ENCODE measurements around the gene MESD.

Gene MESD

GRCh38 chr15:81006124-81006523 lies 16.5 kb upstream of the MESD start:
- Histone ChIP-seq H3K9me3 (ENCODE audit: insufficient read depth, low read length) (no peaks in the 10 kb centered on the region), H3K4me3 (ENCODE audit: insufficient read length, low read depth) (no peak overlapping the region), H3K27me3 (ENCODE audit: insufficient read depth, insufficient read length) (no peaks in the 10 kb centered on the region), H3K9ac (ENCODE audit: insufficient read length, low read depth) (no peak overlapping the region), H3K36me3 (ENCODE audit: insufficient read depth, insufficient read length, low read length) (peaks cover 26% of the 10 kb centered on the region), H3K4me1 (ENCODE audit: insufficient read depth, insufficient read length) (peaks cover 5% of the 10 kb centered on the region)
- no peak for DNase-seq (ENCODE audit: low read depth, low spot score)
- no peak for TF ChIP-seq YY1 (IDR thresholded peaks at IDR 0.05; ENCODE audit: insufficient read depth, insufficient read length)
- no peak for TF ChIP-seq ZNF274 (IDR thresholded peaks at IDR 0.05; ENCODE audit: low read depth, low read length)
- no peak for TF ChIP-seq SUZ12 (IDR thresholded peaks at IDR 0.05; ENCODE audit: extremely low read depth, insufficient read depth, insufficient read length)

- no peak overlapping the region for H3K9ac ChIP-seq (ENCODE audit: insufficient read length, low read depth)
- no peak for DNase-seq (ENCODE audit: low read depth, low spot score)
- no peaks in the 10 kb centered on the region for H3K9me3 ChIP-seq (ENCODE audit: insufficient read depth, low read length)
- no peaks in the 10 kb centered on the region for H3K27me3 ChIP-seq (ENCODE audit: insufficient read depth, insufficient read length)
- no peak overlapping the region for H3K4me3 ChIP-seq (ENCODE audit: insufficient read length, low read depth)
- TF ChIP-seq SUZ12 (IDR thresholded peaks at IDR 0.05; ENCODE audit: extremely low read depth, insufficient read depth, insufficient read length) (no peak), ZNF274 (IDR thresholded peaks at IDR 0.05; ENCODE audit: low read depth, low read length) (no peak)
- H3K4me1 ChIP-seq (ENCODE audit: insufficient read depth, insufficient read length), result peaks cover 5% of the 10 kb centered on the region
- peaks cover 26% of the 10 kb centered on the region for H3K36me3 ChIP-seq (ENCODE audit: insufficient read depth, insufficient read length, low read length)
These were observed 13.4 kb upstream of the MESD start for GRCh38 chr15:81003097-81003350.

- no peaks in the 10 kb centered on the region for H3K9me3 ChIP-seq (ENCODE audit: insufficient read depth, low read length)
- no peaks in the 10 kb centered on the region for H3K27me3 ChIP-seq (ENCODE audit: insufficient read depth, insufficient read length)
- peaks cover 5% of the 10 kb centered on the region for H3K4me1 ChIP-seq (ENCODE audit: insufficient read depth, insufficient read length)
- no peak for DNase-seq (ENCODE audit: low read depth, low spot score)
- no peak for TF ChIP-seq YY1 (IDR thresholded peaks at IDR 0.05; ENCODE audit: insufficient read depth, insufficient read length)
- TF ChIP-seq SUZ12 (IDR thresholded peaks at IDR 0.05; ENCODE audit: extremely low read depth, insufficient read depth, insufficient read length), result no peak
- no peak for TF ChIP-seq ZNF274 (IDR thresholded peaks at IDR 0.05; ENCODE audit: low read depth, low read length)
- peak overlapping the region; percentile 72 for H3K4me3 ChIP-seq (ENCODE audit: insufficient read length, low read depth)
- peaks cover 26% of the 10 kb centered on the region for H3K36me3 ChIP-seq (ENCODE audit: insufficient read depth, insufficient read length, low read length)
- H3K9ac ChIP-seq (ENCODE audit: insufficient read length, low read depth), result peak overlapping the region; percentile 76
These were observed 12.9 kb upstream of the MESD start for GRCh38 chr15:81002331-81003096.

- Histone ChIP-seq H3K9me3 (ENCODE audit: insufficient read depth, low read length) (no peaks in the 10 kb centered on the region), H3K27me3 (ENCODE audit: insufficient read depth, insufficient read length) (no peaks in the 10 kb centered on the region), H3K36me3 (ENCODE audit: insufficient read depth, insufficient read length, low read length) (peaks cover 26% of the 10 kb centered on the region), H3K9ac (ENCODE audit: insufficient read length, low read depth) (peak overlapping the region; percentile 76), H3K4me3 (ENCODE audit: insufficient read length, low read depth) (peak overlapping the region; percentile 72), H3K4me1 (ENCODE audit: insufficient read depth, insufficient read length) (peaks cover 5% of the 10 kb centered on the region)
- DNase-seq (ENCODE audit: low read depth, low spot score), result no peak
- TF ChIP-seq YY1 (IDR thresholded peaks at IDR 0.05; ENCODE audit: insufficient read depth, insufficient read length) (no peak), SUZ12 (IDR thresholded peaks at IDR 0.05; ENCODE audit: extremely low read depth, insufficient read depth, insufficient read length) (no peak), ZNF274 (IDR thresholded peaks at IDR 0.05; ENCODE audit: low read depth, low read length) (no peak)
These were observed 12.4 kb upstream of the MESD start for GRCh38 chr15:81002009-81002330.

- H3K27me3 ChIP-seq (ENCODE audit: insufficient read depth, insufficient read length), result no peaks in the 10 kb centered on the region
- H3K9me3 ChIP-seq (ENCODE audit: insufficient read depth, low read length), result no peaks in the 10 kb centered on the region
- TF ChIP-seq ZNF274 (IDR thresholded peaks at IDR 0.05; ENCODE audit: low read depth, low read length) (no peak), SUZ12 (IDR thresholded peaks at IDR 0.05; ENCODE audit: extremely low read depth, insufficient read depth, insufficient read length) (no peak), YY1 (IDR thresholded peaks at IDR 0.05; ENCODE audit: insufficient read depth, insufficient read length) (no peak)
- no peak for DNase-seq (ENCODE audit: low read depth, low spot score)
- peaks cover 26% of the 10 kb centered on the region for H3K36me3 ChIP-seq (ENCODE audit: insufficient read depth, insufficient read length, low read length)
- H3K9ac ChIP-seq (ENCODE audit: insufficient read length, low read depth), result peak overlapping the region; percentile 95
- peak overlapping the region; percentile 72 for H3K4me3 ChIP-seq (ENCODE audit: insufficient read length, low read depth)
- H3K4me1 ChIP-seq (ENCODE audit: insufficient read depth, insufficient read length), result peaks cover 5% of the 10 kb centered on the region
These were observed 11.8 kb upstream of the MESD start for GRCh38 chr15:81001152-81002008.

GRCh38 chr15:81000624-81001151 lies 11.1 kb upstream of the MESD start, which contains the start of gene TLNRD1:
TLNRD1 (plus strand) TSS chr15:81000923; CDS start chr15:81002272, 1,349 bp downstream.
- no peak for TF ChIP-seq YY1 (IDR thresholded peaks at IDR 0.05; ENCODE audit: insufficient read depth, insufficient read length)
- TF ChIP-seq SUZ12 (IDR thresholded peaks at IDR 0.05; ENCODE audit: extremely low read depth, insufficient read depth, insufficient read length), result no peak
- no peak for TF ChIP-seq ZNF274 (IDR thresholded peaks at IDR 0.05; ENCODE audit: low read depth, low read length)
- H3K4me1 ChIP-seq (ENCODE audit: insufficient read depth, insufficient read length), result peaks cover 5% of the 10 kb centered on the region
- DNase-seq (ENCODE audit: low read depth, low spot score), result peak; percentile 86
- peaks cover 26% of the 10 kb centered on the region for H3K36me3 ChIP-seq (ENCODE audit: insufficient read depth, insufficient read length, low read length)
- H3K9me3 ChIP-seq (ENCODE audit: insufficient read depth, low read length), result no peaks in the 10 kb centered on the region
- H3K27me3 ChIP-seq (ENCODE audit: insufficient read depth, insufficient read length), result no peaks in the 10 kb centered on the region
- H3K9ac ChIP-seq (ENCODE audit: insufficient read length, low read depth), result peak within 1 kb of the TSS; percentile 95
- peak within 1 kb of the TSS; percentile 72 for H3K4me3 ChIP-seq (ENCODE audit: insufficient read length, low read depth)

- DNase-seq (ENCODE audit: low read depth, low spot score), result no peak
- no peaks in the 10 kb centered on the region for H3K9me3 ChIP-seq (ENCODE audit: insufficient read depth, low read length)
- H3K4me3 ChIP-seq (ENCODE audit: insufficient read length, low read depth), result peak overlapping the region; percentile 72
- H3K4me1 ChIP-seq (ENCODE audit: insufficient read depth, insufficient read length), result peaks cover 5% of the 10 kb centered on the region
- no peak for TF ChIP-seq YY1 (IDR thresholded peaks at IDR 0.05; ENCODE audit: insufficient read depth, insufficient read length)
- TF ChIP-seq SUZ12 (IDR thresholded peaks at IDR 0.05; ENCODE audit: extremely low read depth, insufficient read depth, insufficient read length), result no peak
- no peak for TF ChIP-seq ZNF274 (IDR thresholded peaks at IDR 0.05; ENCODE audit: low read depth, low read length)
- no peaks in the 10 kb centered on the region for H3K27me3 ChIP-seq (ENCODE audit: insufficient read depth, insufficient read length)
- peaks cover 24% of the 10 kb centered on the region for H3K36me3 ChIP-seq (ENCODE audit: insufficient read depth, insufficient read length, low read length)
- H3K9ac ChIP-seq (ENCODE audit: insufficient read length, low read depth), result peak overlapping the region; percentile 95
These were observed 10.6 kb upstream of the MESD start for GRCh38 chr15:81000144-81000623.

All from NT2/D1 (cell line).